Esophagus muscularis mucosa (tissue), 3 donors: ENCODE measurements around the gene RHOF.

Experiments
- CTCF ChIP-seq, 3 experiments: fragments of 200-600 bp in 2 of 3; fragments of 450-650 bp in 1 of 3; sonication (generic) in 2 of 3; IDR thresholded peaks; one replicate each; pipeline ENCODE4 v1.5.1; 2017 to 2019; ENCODE audit warnings: antibody characterized with exemption in 3 of 3, mild to moderate bottlenecking in 2 of 3, moderate library complexity in 1 of 3
- EP300 ChIP-seq: sonication (generic); formaldehyde crosslinking; IDR thresholded peaks from one replicate; pipeline ENCODE4 v1.6.1; 2017; ENCODE audit warnings: antibody characterized with exemption

- TF ChIP-seq CTCF (IDR thresholded peaks at IDR 0.05), result no peak
- no peak for TF ChIP-seq EP300
Measured at GRCh38 chr12:121753844-121754264, 39.6 kb downstream of the RHOF start.
